HEK293 (cell line): ENCODE measurements around the gene LCE1D.

Experiments used
- CTCF ChIA-PET: fragments of 350-600 bp; formaldehyde crosslinking; extraction: SDS; loops from one replicate; lab custom pipeline; 2021; ENCODE audit warnings: antibody characterized with exemption; lab: Yijun Ruan, JAX
- POLR2A ChIA-PET: fragments of 300-600 bp; formaldehyde crosslinking; extraction: SDS; loops from one replicate; lab custom pipeline; 2020; ENCODE audit warnings: antibody characterized with exemption, inconsistent platforms; lab: Yijun Ruan, JAX
- H3K27ac ChIP-seq: fragments of 200-500 bp; sonication (Bioruptor generic); 2 replicates; pipeline ENCODE4 v1.5.1; 2014; ENCODE audit warnings: low read depth, low read length, control low read depth, inconsistent platforms; ENCODE audit errors: extremely low read depth
- H3K36me3 ChIP-seq, 2 experiments: fragments of 200-500 bp in 1 of 2; sonication (Bioruptor generic) in 1 of 2; 1 replicate in 1 of 2; 2 replicates in 1 of 2; pipeline ENCODE4 v1.5.1; 2014 to 2017; ENCODE audit warnings: inconsistent platforms in 2 of 2, low read length in 2 of 2; ENCODE audit not compliant: control insufficient read depth in 2 of 2, insufficient read depth in 1 of 2
- H3K4me1 ChIP-seq: fragments of 200-500 bp; sonication (Bioruptor generic); 2 replicates; pipeline ENCODE4 v1.5.1; 2014; ENCODE audit warnings: mild to moderate bottlenecking, low read length, inconsistent platforms; ENCODE audit not compliant: control insufficient read depth, insufficient read depth
- H3K4me3 ChIP-seq: 2 replicates; pipeline ENCODE4 v1.5.1; 2011; ENCODE audit warnings: low read depth, mild to moderate bottlenecking, control low read depth, low read length, moderate library complexity
- H3K9me3 ChIP-seq: fragments of 200-500 bp; sonication (Bioruptor generic); 2 replicates; pipeline ENCODE4 v1.5.1; 2014; ENCODE audit warnings: low read depth, low read length, inconsistent platforms; ENCODE audit not compliant: control insufficient read depth, insufficient read depth
- CTCF ChIP-seq: fragments of 450-650 bp; formaldehyde crosslinking; IDR thresholded peaks from 2 replicates; pipeline ENCODE4 v1.5.1; 2016; ENCODE audit warnings: missing biosample characterization, missing genetic modification characterization
- HIC1 ChIP-seq: fragments of 450-650 bp; formaldehyde crosslinking; IDR thresholded peaks from 2 replicates; pipeline ENCODE4 v1.5.1; 2016; ENCODE audit warnings: missing biosample characterization, missing genetic modification characterization
- HOXA7 ChIP-seq: sonication (generic); formaldehyde crosslinking; IDR thresholded peaks from 2 replicates; pipeline ENCODE4 v1.8.1; 2022; ENCODE audit warnings: missing genetic modification reagents, borderline replicate concordance
- KLF16 ChIP-seq: fragments of 450-650 bp; formaldehyde crosslinking; IDR thresholded peaks from 2 replicates; pipeline ENCODE4 v1.5.1; 2017; ENCODE audit warnings: missing biosample characterization, missing genetic modification characterization
- YY2 ChIP-seq: fragments of 450-650 bp; formaldehyde crosslinking; IDR thresholded peaks from 2 replicates; pipeline ENCODE4 v1.5.1; 2016; ENCODE audit warnings: missing biosample characterization, missing genetic modification characterization
- ZBTB17 ChIP-seq: fragments of 450-650 bp; formaldehyde crosslinking; IDR thresholded peaks from 2 replicates; pipeline ENCODE4 v1.5.1; 2016; ENCODE audit warnings: missing biosample characterization, missing genetic modification characterization
- ZNF211 ChIP-seq: fragments of 450-650 bp; formaldehyde crosslinking; IDR thresholded peaks from 2 replicates; pipeline ENCODE4 v1.5.1; 2016; ENCODE audit warnings: low read depth, missing biosample characterization, missing genetic modification characterization
- ZNF239 ChIP-seq: fragments of 450-650 bp; formaldehyde crosslinking; IDR thresholded peaks from 2 replicates; pipeline ENCODE4 v1.5.1; 2016; ENCODE audit warnings: missing biosample characterization, missing genetic modification characterization
- ZNF292 ChIP-seq: fragments of 450-650 bp; formaldehyde crosslinking; IDR thresholded peaks from 2 replicates; pipeline ENCODE4 v1.5.1; 2016; ENCODE audit warnings: low read depth, missing biosample characterization, missing genetic modification characterization, borderline replicate concordance
- ZNF335 ChIP-seq: fragments of 450-650 bp; formaldehyde crosslinking; conservative IDR thresholded peaks from 2 replicates; pipeline ENCODE4 v1.5.1; 2016; ENCODE audit warnings: missing biosample characterization, missing genetic modification characterization
- ZNF362 ChIP-seq: fragments of 450-650 bp; formaldehyde crosslinking; IDR thresholded peaks from 2 replicates; pipeline ENCODE4 v1.5.1; 2016; ENCODE audit warnings: missing biosample characterization, missing genetic modification characterization
- ZNF37A ChIP-seq: fragments of 450-650 bp; IDR thresholded peaks from 2 replicates; pipeline ENCODE4 v1.5.1; 2018; ENCODE audit warnings: missing biosample characterization, missing genetic modification characterization
- ZNF518A ChIP-seq: fragments of 450-650 bp; formaldehyde crosslinking; conservative IDR thresholded peaks from 2 replicates; pipeline ENCODE4 v1.5.1; 2016; ENCODE audit warnings: low read depth, missing biosample characterization, missing genetic modification characterization
- ZNF529 ChIP-seq: fragments of 450-650 bp; formaldehyde crosslinking; IDR thresholded peaks from 2 replicates; pipeline ENCODE4 v1.5.1; 2017; ENCODE audit warnings: missing genetic modification characterization, missing biosample characterization; ENCODE audit not compliant: insufficient replicate concordance
- ZNF530 ChIP-seq: fragments of 450-650 bp; formaldehyde crosslinking; IDR thresholded peaks from 2 replicates; pipeline ENCODE4 v1.5.1; 2016; ENCODE audit warnings: low read depth, missing biosample characterization, missing genetic modification characterization
- ZNF558 ChIP-seq: fragments of 450-650 bp; formaldehyde crosslinking; IDR thresholded peaks from 2 replicates; pipeline ENCODE4 v1.5.1; 2016; ENCODE audit warnings: missing biosample characterization, missing genetic modification characterization
- ZNF560 ChIP-seq: fragments of 450-650 bp; formaldehyde crosslinking; IDR thresholded peaks from 2 replicates; pipeline ENCODE4 v1.5.1; 2017; ENCODE audit warnings: missing biosample characterization, missing genetic modification characterization, borderline replicate concordance
- ZNF561 ChIP-seq: fragments of 450-650 bp; IDR thresholded peaks from 2 replicates; pipeline ENCODE4 v1.5.1; 2018; ENCODE audit warnings: missing biosample characterization, missing genetic modification characterization, borderline replicate concordance
- ZNF658 ChIP-seq: fragments of 450-650 bp; formaldehyde crosslinking; IDR thresholded peaks from 2 replicates; pipeline ENCODE4; 2016; ENCODE audit warnings: missing biosample characterization, missing genetic modification characterization
- ZNF777 ChIP-seq: fragments of 450-650 bp; formaldehyde crosslinking; IDR thresholded peaks from 2 replicates; pipeline ENCODE4 v1.5.1; 2017; ENCODE audit warnings: missing biosample characterization, missing genetic modification characterization, borderline replicate concordance
- ZNF792 ChIP-seq: fragments of 450-650 bp; formaldehyde crosslinking; IDR thresholded peaks from 2 replicates; pipeline ENCODE4 v1.5.1; 2016; ENCODE audit warnings: missing biosample characterization, missing genetic modification characterization
- ZSCAN4 ChIP-seq: fragments of 450-650 bp; formaldehyde crosslinking; IDR thresholded peaks from 2 replicates; pipeline ENCODE4 v1.5.1; 2017; ENCODE audit warnings: missing biosample characterization, missing genetic modification characterization

Gene LCE1D

GRCh38 chr1:152796421-152796820 lies at the start of gene LCE1D:
Gene LCE1D, plus strand, starts transcription at chr1:152796721. Its CDS starts 1,074 bp downstream, at chr1:152797795.
- ChIA-PET CTCF (no interaction called here), POLR2A (no interaction called here)
- H3K27ac ChIP-seq = no peak within 1 kb of the TSS
- TF ChIP-seq YY2 (tag by site-specific recombination) (no peak), ZNF560 (tag by site-specific recombination) (no peak), ZNF239 (tag by site-specific recombination) (no peak), ZNF658 (tag by site-specific recombination) (no peak), CTCF (tag by site-specific recombination) (no peak), ZBTB17 (no peak), HOXA7 (no peak)
- H3K4me1 ChIP-seq = no peaks in the 10 kb centered on the region
- no peak within 1 kb of the TSS for H3K4me3 ChIP-seq
- H3K36me3 ChIP-seq = no peaks in the 10 kb centered on the region
- H3K9me3 ChIP-seq = no peaks in the 10 kb centered on the region

GRCh38 chr1:152747831-152748230 lies 48.7 kb upstream of the LCE1D start:
- Histone ChIP-seq H3K4me1 (no peaks in the 10 kb centered on the region), H3K9me3 (no peaks in the 10 kb centered on the region), H3K27ac (no peak overlapping the region), H3K4me3 (no peak overlapping the region), H3K36me3 (no peaks in the 10 kb centered on the region)
- POLR2A ChIA-PET = no interaction called here
- CTCF ChIA-PET = no interaction called here
- TF ChIP-seq ZSCAN4 (tag by site-specific recombination) = no peak
- no peak for TF ChIP-seq HIC1 (tag by site-specific recombination)
- no peak for TF ChIP-seq ZNF518A (tag by site-specific recombination)
- TF ChIP-seq ZNF335 (tag by site-specific recombination) = no peak
- no peak for TF ChIP-seq ZNF777 (tag by site-specific recombination)
- no peak for TF ChIP-seq ZNF530
- TF ChIP-seq ZNF792 = no peak
- no peak for TF ChIP-seq ZNF561 (tag by site-specific recombination)
- TF ChIP-seq CTCF (tag by site-specific recombination) = no peak
- TF ChIP-seq ZNF558 (tag by site-specific recombination) = no peak
- no peak for TF ChIP-seq ZNF211 (tag by site-specific recombination)
- no peak for TF ChIP-seq KLF16 (tag by site-specific recombination)
- TF ChIP-seq ZNF292 = no peak
- TF ChIP-seq ZNF529 (tag by site-specific recombination) = no peak
- no peak for TF ChIP-seq ZNF362 (tag by site-specific recombination)
- no peak for TF ChIP-seq ZNF37A (tag by site-specific recombination)
- TF ChIP-seq, all 188 proteins: peak for 0
